Adrenal gland (tissue), 5 donors: Measurements from ENCODE around the gene KIAA0930.

Source experiments
- POLR2A ChIP-seq, 2 donors: fragments of 450-650 bp; IDR thresholded peaks; one replicate each; pipeline ENCODE4 v1.6.1; 2017; ENCODE audit warnings: antibody characterized with exemption in 2 of 2, mild to moderate bottlenecking in 2 of 2, moderate library complexity in 1 of 2
- TF ChIP-seq, protein P1 (sequence below), 6 experiments: fragments of 450-650 bp in 4 of 6; fragments of 200-600 bp in 2 of 6; sonication (generic) in 1 of 6; IDR thresholded peaks; 1 replicate in 5 of 6; 2 replicates in 1 of 6; pipeline versions ENCODE4 v1.5.1 to v1.8.0; 2016 to 2021; ENCODE audit warnings: antibody characterized with exemption in 6 of 6, mild to moderate bottlenecking in 2 of 6, moderate library complexity in 1 of 6
- donor health status: DM: no; HTN: no; CAD: no.

DNA sequence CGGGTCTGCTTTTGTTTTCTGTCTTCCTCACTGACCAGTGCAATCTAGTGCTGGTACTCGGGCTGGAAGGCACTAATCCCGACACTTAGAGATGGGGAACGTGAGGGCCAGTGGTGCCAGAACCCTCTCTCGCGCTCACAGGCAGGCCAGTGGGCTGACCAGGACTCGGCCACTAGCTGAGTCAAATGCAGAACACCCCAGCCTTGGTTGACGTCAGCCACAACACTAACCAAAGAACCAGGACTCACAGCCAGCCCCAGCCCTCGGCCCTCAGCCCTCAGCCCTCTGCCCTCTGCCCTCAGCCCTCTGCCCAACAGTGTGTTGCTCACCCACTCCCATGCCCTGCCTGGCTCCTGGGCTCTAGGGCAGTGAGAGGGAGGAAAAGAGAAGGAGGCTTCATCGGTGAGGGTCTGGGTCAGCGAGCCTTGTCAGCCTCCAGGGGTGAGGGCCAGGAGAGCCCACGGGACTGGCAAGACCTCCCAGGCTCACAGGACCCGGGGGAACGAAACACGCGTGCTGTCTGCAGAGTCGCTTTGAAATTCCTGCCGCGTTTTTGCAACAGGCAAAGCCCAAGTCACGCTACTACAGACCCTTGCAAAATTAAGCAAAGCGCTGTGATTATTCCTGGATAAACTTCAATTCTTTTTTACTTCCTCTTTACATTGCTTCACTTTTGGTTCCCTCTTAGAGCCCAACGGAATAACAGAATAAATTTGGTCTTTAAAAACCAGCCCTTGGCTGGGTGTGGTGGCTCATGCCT lies 27.5 kb downstream of the KIAA0930 start:
- TF ChIP-seq, protein P1, sequence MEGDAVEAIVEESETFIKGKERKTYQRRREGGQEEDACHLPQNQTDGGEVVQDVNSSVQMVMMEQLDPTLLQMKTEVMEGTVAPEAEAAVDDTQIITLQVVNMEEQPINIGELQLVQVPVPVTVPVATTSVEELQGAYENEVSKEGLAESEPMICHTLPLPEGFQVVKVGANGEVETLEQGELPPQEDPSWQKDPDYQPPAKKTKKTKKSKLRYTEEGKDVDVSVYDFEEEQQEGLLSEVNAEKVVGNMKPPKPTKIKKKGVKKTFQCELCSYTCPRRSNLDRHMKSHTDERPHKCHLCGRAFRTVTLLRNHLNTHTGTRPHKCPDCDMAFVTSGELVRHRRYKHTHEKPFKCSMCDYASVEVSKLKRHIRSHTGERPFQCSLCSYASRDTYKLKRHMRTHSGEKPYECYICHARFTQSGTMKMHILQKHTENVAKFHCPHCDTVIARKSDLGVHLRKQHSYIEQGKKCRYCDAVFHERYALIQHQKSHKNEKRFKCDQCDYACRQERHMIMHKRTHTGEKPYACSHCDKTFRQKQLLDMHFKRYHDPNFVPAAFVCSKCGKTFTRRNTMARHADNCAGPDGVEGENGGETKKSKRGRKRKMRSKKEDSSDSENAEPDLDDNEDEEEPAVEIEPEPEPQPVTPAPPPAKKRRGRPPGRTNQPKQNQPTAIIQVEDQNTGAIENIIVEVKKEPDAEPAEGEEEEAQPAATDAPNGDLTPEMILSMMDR (IDR thresholded peaks at IDR 0.05) = no peak
- TF ChIP-seq POLR2A (IDR thresholded peaks at IDR 0.05) = peak in 1 of 2 donors; percentile 54
